Posterior cingulate gyrus (tissue), 11 donors: ENCODE results near the gene AVEN.

Experiments
- DNase-seq, 10 donors: peaks; one replicate each; pipeline versions ENCODE4 v3.0.0 to v3.0.0-alpha.2; 2020 to 2021; ENCODE audit warnings: mixed read lengths in 3 of 10
- intact Hi-C: fragments of 100-400 bp; cut with DNase I; formaldehyde crosslinking; loops from one replicate; pipeline ENCODE4 v1.15.1; 2023

AVEN gene

GRCh38 chr15:33994005-33994615, 44.9 kb downstream of the AVEN start:
- DNase-seq: peak in 4 of 10 donors; percentile 44 to 90 (median 48)
- intact Hi-C loops: no loop called here

- intact Hi-C loops: no loop called here
- no peak for DNase-seq
Observed at GRCh38 chr15:33988384-33988783, 50.6 kb downstream of the AVEN start.

- peak in 2 of 10 donors; percentile 11 to 33 for DNase-seq
- intact Hi-C loops: no loop called here
Observed at GRCh38 chr15:33987444-33987843, 51.6 kb downstream of the AVEN start.

DNA sequence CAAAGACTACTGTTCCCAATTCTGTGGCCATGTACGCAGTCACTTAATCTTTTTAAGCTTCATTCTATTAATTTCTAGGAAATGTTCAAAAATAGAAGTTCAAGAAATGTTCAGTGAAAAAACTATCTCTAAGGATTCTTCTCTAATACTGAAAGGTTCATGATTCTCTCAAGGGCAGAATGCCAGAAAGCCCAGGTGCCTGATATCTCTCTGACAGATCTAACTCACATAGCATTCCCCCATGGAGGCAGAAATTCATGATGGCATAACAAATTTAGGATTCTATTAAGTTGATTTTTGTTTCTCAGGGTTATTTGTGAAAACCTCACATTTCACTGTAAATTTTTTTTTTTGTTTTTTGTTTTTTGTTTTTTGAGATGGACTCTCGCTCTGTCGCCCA, 53.3 kb downstream of the AVEN start:
- intact Hi-C loops: no loop called here
- no peak for DNase-seq

DNA sequence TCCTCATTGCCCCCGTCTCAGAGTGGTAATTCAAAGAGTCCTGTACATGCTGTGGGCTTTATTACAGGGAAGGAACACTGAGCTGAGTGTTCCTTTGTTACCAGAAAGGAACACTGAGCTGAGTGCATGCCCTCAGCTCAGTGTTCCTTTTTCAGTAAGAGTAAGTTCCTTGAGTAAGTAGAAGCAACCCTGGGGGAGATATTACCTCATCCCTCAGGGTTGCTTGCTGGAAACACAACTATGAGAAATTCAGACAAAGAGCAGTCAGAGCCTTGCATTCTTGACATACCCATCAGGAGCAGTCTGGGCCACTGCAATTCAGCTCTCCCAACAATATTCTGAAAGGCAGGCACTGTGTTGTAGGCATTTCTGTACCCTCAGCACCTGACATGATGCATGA, 53.7 kb downstream of the AVEN start:
- DNase-seq: no peak
- intact Hi-C loops: no loop called here

GRCh38 chr15:33982516-33982915, 56.5 kb downstream of the AVEN start:
- DNase-seq: no peak
- intact Hi-C loops: no loop called here

- intact Hi-C loops: no loop called here
- no peak for DNase-seq
Observed at GRCh38 chr15:33980159-33980558, 58.8 kb downstream of the AVEN start.

DNA sequence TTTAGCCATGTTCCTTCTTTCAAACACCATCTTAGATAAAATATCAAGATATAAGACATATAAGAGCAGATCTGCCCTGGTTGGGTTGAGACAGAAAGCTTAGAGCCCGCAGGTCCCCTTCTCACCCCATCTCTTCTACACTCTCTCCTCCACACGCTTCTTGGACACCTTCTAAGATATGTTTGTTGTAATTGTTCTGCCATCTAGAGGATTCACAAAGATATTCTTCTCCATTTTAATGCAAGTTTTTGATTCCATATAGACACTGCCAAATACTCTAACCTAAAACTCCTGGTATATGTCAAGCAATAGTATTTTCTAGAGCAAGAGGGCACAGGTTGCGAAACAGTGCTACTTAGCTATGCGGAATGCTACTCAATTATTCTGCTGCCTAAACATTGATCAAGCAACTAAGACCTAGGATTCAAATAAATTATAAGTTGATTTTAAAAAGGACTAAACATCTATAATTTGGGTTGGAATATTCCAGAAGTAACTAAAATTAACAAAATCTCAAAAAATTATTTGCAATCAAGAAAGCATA, 63.9 kb downstream of the AVEN start:
- DNase-seq: no peak
- intact Hi-C loops: no loop called here

GRCh38 chr15:33971811-33972210, 67.2 kb downstream of the AVEN start:
- intact Hi-C loops: no loop called here
- DNase-seq: no peak

DNA sequence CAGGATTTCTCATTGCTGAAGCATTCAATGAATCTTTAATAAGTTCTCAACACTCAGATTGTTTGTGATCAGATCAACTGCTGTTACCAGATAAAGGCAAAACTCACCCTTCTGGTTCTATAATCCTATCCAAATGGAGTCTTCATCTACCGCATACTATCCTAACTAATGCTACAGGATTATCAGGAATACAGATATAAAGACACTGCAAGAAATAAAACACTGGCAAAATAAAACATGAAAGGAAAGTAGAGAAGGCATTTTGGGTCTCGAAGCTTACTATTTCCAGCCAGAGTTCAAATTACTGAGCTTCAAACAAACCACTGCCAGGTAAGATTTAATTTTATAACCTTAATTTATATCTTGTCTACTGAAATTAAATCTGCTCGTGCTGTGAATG, 70.2 kb downstream of the AVEN start:
- DNase-seq: no peak
- intact Hi-C loops: no loop called here

DNA sequence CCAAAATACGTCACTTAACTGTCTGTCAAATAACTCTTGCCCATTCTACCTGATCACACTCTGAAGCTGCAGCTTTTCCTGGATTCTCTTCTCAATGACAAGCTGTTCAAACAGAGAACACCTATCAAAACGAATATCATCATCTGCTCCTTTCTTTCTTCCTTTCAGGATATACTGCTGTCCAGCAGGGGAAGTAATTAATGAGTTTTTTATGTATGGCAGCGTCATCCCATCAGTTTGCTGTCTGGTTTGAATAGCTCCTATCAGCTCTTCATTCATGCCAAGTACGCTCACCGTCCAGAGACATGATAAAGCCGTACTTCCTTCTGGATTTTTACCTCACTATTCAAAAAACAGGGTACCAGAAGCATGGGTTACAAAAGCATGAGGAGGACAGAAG, 70.8 kb downstream of the AVEN start, which contains the start of gene CHRM5:
Gene CHRM5 (plus strand): TSS at position 274 of the 400 bp plus-strand sequence. CDS start 94,221 bp downstream, outside the sequence.
- intact Hi-C loops: no loop called here
- no peak for DNase-seq

DNA sequence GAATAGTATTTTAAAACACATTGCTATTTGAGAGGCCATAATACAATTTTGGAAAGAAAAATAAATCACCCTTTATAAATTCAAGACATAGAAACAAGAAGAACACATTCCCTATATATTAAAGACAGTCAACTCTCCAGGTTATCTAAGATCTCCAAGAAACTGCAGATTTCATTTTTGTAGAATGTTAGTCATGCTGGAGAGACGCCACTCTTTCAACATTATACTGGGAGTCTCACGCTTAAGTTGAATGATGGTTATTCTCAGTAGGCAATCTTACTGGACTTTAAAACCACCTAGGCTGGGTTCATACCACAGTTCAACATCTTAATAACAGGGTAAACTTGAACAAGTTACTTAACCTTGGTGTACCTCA, 74.4 kb downstream of the AVEN start:
- DNase-seq: no peak
- intact Hi-C loops: loop anchor here (5.0 kb wide), 1 partner anchor 227 kb away; no protein-coding TSS in a partner anchor

DNA sequence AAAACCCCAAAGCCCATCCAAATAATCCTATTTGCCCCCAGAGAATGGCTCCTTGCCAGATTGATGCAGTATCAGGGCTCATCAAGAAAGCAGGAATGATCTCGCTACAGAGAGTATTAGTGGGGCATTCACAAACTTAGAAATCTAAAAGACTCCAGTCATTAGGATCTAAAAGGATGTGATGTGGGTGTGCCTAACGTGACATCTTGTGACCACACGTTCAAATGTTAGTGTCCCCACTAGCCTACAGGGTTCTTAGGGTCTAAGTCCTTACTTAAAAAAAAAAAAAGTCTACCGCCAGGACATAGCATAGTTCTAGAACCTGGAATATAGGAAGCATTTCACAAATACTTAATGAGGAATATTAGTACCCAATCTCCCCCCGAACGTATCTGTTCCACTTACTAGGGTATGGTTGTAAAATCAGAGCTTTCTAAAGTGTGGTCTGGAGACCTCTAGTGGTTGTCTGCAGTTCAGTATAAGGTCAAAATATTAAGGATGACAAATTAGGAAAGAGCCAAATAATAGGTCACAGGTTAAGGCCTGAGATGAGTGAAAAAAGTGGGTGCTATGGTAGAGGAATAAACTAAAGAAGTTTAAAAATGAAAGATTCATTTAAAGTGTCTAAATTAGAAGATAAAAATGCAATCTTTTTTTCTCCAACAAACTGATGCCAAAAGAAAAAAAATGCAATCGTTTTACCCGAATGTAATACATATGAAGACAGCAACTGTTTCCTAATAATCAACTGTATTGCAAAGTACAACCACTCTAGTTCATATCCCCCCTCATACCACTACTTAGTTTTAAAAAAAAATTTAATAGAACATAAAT, 75.0 kb downstream of the AVEN start:
- intact Hi-C loops: loop anchor here (5.0 kb wide), 1 partner anchor 227 kb away; no protein-coding TSS in a partner anchor
- no peak for DNase-seq

DNA sequence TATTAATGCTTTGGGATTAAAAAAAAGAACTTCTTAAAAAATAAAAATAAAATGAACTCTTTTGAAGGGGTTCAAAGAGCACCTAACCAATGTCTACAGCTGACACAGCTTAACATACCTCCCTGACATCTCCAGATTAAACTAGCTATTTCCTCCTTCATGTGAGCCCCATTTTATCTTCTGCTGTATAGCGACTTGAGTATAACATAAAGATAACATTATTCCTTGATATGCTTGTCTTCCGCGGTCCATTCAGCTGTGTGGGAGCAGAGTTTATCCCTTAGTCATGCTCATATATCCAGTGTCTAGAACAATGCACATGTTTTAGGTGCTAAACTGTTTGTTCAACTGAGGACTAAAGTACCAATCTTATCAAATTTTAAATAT, 78.5 kb downstream of the AVEN start:
- intact Hi-C loops: loop anchor here (5.0 kb wide), 1 partner anchor 223 kb away; no protein-coding TSS in a partner anchor
- DNase-seq: no peak

DNA sequence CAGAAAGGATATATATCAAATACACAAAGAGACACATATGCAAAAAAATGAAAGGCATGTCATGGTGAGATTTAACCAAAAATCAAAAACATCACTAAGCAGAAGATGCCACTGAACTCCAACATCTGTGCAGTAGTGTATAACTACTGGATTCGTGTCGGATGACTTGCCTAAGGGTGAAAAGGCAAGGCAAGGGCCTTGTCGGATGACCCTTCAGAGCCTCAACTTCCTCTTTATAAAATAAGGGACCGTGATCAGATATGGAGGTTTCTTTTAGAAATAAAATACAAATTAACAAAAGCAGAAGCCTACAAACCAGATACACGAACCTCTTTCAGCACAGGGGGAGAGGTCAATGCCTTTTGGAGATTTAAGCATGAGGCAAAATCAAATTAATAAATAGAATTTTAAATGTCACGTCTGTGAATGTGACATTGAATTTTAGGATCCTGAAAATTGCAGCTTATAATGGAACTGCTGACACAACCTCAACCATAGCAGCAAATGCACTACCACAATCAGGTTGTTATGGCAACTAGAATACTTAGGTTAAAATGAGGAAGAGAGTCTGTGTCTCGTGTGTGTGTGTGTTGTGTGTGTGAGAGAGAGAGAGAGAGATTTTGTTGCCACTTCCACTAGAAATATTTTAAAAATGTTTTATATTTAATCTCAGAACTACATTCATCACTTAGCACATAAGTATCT, 79.0 kb downstream of the AVEN start:
- intact Hi-C loops: loop anchor here (5.0 kb wide), 1 partner anchor 223 kb away; no protein-coding TSS in a partner anchor
- DNase-seq: no peak

GRCh38 chr15:33956397-33956796, 82.6 kb downstream of the AVEN start:
- no peak for DNase-seq
- intact Hi-C loops: no loop called here

GRCh38 chr15:33955945-33956344, 83.1 kb downstream of the AVEN start:
- intact Hi-C loops: no loop called here
- no peak for DNase-seq

- intact Hi-C loops: no loop called here
- DNase-seq: no peak
Observed at GRCh38 chr15:33946152-33946551, 92.9 kb downstream of the AVEN start.

DNA sequence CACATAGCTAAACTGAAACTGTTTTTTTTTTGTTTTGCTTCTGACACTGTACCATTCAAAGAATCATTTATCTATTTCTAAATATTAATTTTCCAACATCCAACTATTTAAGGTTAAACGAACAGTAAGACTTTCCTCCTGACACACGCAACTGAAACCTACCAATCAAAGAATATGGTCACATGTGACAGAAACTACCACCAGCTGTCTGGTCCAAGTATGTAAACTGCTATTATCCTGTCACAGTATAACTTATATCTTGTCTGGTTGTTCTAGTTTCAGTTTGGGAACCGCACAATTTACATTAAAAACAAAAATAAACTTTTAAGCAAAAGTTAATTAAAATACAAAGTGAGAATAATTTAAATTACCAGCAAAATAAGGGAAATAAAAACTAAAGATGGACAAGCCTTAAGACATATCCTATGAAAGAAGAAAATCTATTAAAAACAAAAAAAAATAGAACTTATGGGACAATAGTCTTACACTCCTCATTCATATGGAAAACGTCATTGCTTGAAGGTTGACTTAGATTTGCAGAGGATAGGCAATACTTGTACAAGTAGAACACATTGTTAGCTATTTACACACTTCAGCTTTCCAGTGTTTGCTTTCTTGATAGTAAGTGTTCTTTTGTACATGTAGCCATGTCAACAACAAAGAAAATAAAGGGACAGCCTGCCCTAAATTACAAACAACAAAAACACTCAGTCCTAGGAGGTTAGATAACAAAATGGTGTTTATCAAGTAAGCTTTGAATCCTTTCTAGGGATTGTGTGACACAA, 97.5 kb downstream of the AVEN start:
- no peak for DNase-seq
- intact Hi-C loops: no loop called here

DNA sequence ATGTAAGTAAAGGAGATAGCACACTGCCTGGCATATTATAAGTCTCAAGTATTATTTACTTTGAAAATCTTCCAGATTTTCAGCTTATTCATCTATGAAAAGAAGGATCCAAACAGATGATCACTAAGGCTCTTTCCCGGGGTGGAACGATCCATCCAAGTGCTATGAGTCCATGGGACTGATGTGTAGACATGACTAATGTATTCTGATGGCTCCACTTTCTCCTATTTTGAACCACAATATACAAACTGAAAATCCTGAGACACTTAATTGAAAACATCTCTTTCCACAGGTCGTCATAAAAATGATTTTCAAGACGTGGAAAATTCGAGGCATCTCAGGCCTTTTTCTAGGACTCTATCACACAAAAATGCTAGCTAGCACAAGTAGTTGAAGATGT, 104.1 kb downstream of the AVEN start:
- no peak for DNase-seq

More for the DNA sequence above, 104.1 kb downstream of the AVEN start:
- intact Hi-C loops: no loop called here
